Adipocyte (in vitro differentiated cells): ENCODE results near the gene CACNG3.
"Not testable (repeated sequence)": the region's sequence is repeated elsewhere in the genome, so short reads cannot be mapped to it uniquely, and the experiment has no call there.

Source experiments
- DNase-seq: peaks from one replicate; pipeline ENCODE4 v3.0.0-alpha.2; 2015; ENCODE audit warnings: low read depth
- H3K27me3 ChIP-seq: replicated peaks from 2 replicates; pipeline ENCODE4 v1.7.0; 2013; ENCODE audit warnings: mild to moderate bottlenecking, low read length, moderate library complexity; ENCODE audit not compliant: control insufficient read depth, insufficient read depth
- H3K36me3 ChIP-seq: 2 replicates; pipeline ENCODE4 v1.7.0; 2013; ENCODE audit warnings: low read length, mild to moderate bottlenecking, moderate library complexity; ENCODE audit not compliant: control insufficient read depth, insufficient read depth, severe bottlenecking
- H3K4me1 ChIP-seq: 2 replicates; pipeline ENCODE4 v1.7.0; 2013; ENCODE audit warnings: mild to moderate bottlenecking, low read length, moderate library complexity; ENCODE audit not compliant: control insufficient read depth, insufficient read depth
- H3K4me3 ChIP-seq: 2 replicates; pipeline ENCODE4 v1.7.0; 2013; ENCODE audit warnings: mild to moderate bottlenecking, low read length, moderate library complexity
- H3K9ac ChIP-seq: 2 replicates; pipeline ENCODE4 v1.7.0; 2013; ENCODE audit warnings: mild to moderate bottlenecking, low read length, moderate library complexity
- H3K9me3 ChIP-seq: 2 replicates; pipeline ENCODE4 v1.7.0; 2013; ENCODE audit warnings: mild to moderate bottlenecking, low read length, moderate library complexity; ENCODE audit not compliant: control insufficient read depth

CACNG3 gene

DNA sequence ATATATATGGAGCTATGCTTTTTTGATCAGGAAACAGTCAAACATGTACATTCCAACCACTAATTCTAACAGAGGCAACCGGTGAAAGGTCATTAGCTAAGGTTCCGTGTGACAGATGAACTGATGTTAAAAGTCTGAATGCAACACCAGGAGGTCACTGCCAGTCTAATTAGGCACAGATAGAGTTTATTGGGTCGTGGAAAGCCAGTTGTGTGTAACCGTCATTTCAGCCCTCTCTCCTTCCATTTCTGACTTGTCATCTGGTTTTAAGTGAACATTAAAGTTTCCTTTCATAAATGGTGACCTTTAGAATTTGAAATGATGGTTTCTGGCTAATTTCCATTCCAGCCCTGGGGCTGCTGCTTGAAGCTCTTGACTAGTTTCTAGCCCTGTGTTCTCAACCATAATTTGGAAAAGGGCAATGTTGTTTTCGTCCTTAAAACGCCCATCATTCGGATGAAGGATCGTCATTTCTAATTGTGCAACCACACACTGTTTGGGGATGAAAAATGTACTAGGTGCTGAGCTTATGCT is 23.9 kb downstream of the CACNG3 start:
- Histone ChIP-seq H3K4me1 (no peaks in the 10 kb centered on the region), H3K27me3 (no peaks in the 10 kb centered on the region), H3K36me3 (no peaks in the 10 kb centered on the region), H3K9ac (no peak overlapping the region), H3K4me3 (no peak overlapping the region), H3K9me3 (no peaks in the 10 kb centered on the region)
- DNase-seq = no peak

DNA sequence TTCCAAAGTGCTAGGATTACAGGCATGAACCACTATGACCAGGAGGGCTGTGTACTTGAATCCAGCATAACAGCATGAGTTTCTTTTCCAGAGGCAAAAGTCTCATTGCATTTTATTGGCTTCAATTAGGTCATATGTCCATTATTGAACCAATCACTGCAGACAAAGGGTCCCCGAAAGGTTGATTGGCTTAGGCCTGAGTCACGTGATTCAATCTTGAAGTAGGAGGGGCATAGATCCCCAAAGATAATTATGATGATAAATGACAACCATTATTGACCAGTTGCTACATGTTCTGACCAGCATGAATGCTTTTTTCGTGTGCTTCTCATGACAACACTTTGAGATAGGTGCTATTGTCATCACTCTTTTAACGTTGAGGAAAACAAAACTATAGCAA is 25.3 kb downstream of the CACNG3 start:
- Histone ChIP-seq H3K4me1 (no peaks in the 10 kb centered on the region), H3K9me3 (no peaks in the 10 kb centered on the region), H3K4me3 (no peak overlapping the region), H3K36me3 (no peaks in the 10 kb centered on the region), H3K27me3 (no peaks in the 10 kb centered on the region), H3K9ac (no peak overlapping the region)
- no peak for DNase-seq

DNA sequence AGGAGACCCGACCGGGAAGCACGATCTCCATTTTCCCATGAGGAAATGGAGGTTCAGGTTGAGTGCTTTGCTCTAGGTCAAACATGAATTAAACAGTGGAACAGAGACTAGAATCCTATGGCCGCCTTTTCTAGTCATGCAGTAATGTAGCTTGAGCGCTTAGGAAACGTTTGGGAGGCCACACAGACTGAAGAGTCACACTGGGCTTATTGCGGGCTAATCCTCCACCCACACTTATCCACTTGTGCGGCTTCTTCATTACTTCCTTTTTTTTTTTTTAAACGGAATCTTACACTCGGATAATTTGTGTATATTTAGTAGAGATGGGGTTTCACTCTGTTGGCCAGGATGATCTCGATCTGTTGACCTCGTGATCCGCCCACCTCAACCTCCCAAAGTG is 26.0 kb downstream of the CACNG3 start:
- Histone ChIP-seq H3K4me1 (no peaks in the 10 kb centered on the region), H3K4me3 (no peak overlapping the region), H3K27me3 (no peaks in the 10 kb centered on the region), H3K9ac (no peak overlapping the region), H3K36me3 (no peaks in the 10 kb centered on the region), H3K9me3 (no peaks in the 10 kb centered on the region)
- DNase-seq = no peak

DNA sequence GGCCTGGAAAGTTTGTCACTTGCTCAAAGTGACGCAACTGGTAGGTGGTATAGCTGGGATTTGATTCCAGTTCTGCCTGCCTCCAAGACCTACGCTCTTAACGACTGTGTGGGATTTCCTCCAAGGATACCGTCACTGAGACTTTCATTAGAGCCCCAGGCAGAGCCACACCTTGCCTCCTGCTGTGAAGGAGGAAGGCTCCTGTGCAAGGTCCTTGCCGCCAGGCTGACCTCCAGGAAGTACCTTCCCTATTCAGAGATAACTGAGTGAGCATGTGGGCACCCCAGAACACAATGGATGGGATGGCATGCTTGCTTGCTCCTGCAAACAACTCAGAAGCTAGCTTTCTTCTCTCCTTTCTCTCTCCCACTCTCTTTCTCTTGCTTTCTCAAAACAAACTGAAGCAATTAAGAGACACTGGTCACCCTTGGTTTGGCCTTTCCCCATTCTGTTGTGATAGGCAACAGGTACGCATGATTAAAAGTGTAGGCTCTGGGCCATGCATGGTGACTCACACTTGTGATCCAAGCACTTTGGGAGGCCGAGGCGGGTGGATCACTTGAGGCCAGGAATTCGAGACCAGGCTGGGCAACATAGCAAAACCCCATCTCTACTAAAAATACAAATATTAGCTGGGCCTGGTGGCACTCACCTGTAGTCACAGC is 30.7 kb downstream of the CACNG3 start:
- H3K4me3 ChIP-seq = no peak overlapping the region
- no peaks in the 10 kb centered on the region for H3K4me1 ChIP-seq
- peaks cover 3% of the 10 kb centered on the region for H3K27me3 ChIP-seq
- peaks cover 5% of the 10 kb centered on the region for H3K9me3 ChIP-seq
- no peaks in the 10 kb centered on the region for H3K36me3 ChIP-seq
- DNase-seq = no peak
- H3K9ac ChIP-seq = no peak overlapping the region

DNA sequence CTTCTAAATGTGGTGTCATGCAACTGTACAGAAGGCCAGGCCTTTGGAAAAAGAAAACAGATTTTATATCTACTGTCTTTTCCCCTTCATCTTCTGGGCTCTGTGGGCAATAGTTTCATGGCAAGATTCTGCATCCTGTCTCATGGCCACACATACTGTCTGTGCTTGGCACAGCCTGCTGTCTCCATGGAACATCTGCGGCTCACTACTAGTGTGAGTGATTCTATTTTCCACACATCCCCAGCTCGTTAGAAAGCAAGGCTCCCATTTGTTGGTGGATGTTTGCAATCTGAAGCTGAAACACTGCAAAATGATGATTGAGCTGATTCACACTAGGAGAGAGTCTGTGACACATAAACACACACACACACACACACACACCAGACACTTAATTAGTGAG is 32.4 kb downstream of the CACNG3 start:
- no peaks in the 10 kb centered on the region for H3K36me3 ChIP-seq
- H3K4me3 ChIP-seq = no peak overlapping the region
- H3K4me1 ChIP-seq = no peaks in the 10 kb centered on the region
- H3K9ac ChIP-seq = no peak overlapping the region
- H3K9me3 ChIP-seq = peaks cover 5% of the 10 kb centered on the region
- peaks cover 3% of the 10 kb centered on the region for H3K27me3 ChIP-seq
- no peak for DNase-seq

DNA sequence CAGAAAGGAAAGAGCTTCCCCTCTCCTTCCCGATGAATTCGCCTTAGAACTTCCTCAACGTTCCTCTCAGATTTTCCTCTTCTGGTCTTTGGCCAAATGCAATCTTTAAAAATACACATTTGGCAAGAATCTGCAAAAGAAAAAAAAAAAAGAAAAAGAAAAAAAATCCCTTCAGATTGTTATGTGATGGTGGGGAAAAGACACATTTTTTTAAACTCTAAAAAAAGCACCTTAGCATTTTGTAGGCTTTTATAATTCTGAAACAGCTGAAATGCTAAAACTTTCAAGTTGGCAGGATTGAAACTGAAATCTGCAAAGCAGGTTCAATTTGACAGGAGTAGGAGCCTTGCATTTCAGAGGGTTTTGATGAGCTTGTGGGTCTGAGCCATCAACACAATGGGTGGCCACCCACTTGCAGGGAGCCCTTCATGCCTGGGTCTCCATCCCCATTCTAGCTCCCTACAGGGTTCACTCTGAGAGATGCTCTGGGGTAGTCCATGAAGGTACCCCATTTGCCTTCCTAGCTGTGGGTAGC is 33.1 kb downstream of the CACNG3 start:
- H3K4me1 ChIP-seq = no peaks in the 10 kb centered on the region
- no peak for DNase-seq
- no peak overlapping the region for H3K9ac ChIP-seq
- peaks cover 3% of the 10 kb centered on the region for H3K27me3 ChIP-seq
- peaks cover 5% of the 10 kb centered on the region for H3K9me3 ChIP-seq
- H3K36me3 ChIP-seq = no peaks in the 10 kb centered on the region
- H3K4me3 ChIP-seq = no peak overlapping the region

DNA sequence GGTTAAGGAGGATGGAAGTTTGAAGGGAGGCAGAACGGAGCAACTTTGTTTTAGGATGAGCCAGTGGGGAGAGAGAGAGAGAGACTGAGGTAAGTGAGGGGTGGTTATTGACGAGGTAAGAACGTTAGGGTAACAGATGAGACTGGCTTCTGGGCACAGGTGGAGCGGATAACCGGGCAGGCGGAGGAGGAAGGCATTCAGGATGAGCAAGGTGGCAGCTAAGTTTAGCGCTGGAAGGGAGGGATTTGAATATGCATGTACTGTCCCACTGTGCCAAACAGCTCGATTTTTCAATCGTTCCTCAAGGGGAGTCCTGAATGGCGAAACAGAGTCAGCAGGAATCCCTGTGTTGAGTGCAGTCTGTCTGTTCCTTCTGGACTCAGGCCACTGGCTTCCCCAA is 35.8 kb downstream of the CACNG3 start:
- H3K4me3 ChIP-seq = no peak overlapping the region
- H3K36me3 ChIP-seq = no peaks in the 10 kb centered on the region
- no peak overlapping the region for H3K9ac ChIP-seq
- H3K4me1 ChIP-seq = no peaks in the 10 kb centered on the region
- H3K27me3 ChIP-seq = peaks cover 3% of the 10 kb centered on the region
- peaks cover 5% of the 10 kb centered on the region for H3K9me3 ChIP-seq
- no peak for DNase-seq

DNA sequence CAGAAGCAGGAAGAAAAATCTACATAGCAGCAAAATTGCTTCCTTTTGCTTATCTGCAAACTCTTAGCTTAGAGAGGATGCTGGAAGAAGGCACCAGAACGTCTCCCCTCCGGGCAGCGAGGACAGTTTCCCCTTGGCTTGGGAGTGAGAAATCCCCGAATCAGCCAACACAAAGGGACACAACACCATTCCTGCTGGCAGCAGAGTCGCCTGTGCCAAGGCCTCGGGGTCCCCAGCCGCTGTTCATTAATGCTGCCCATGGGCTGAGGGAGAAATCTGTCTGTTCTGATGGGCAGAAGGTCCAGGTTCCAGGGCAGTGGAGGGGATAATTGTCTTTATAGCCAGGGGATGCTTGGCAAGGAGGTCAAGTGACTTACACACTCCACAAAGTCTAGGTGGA is 38.0 kb downstream of the CACNG3 start:
- Histone ChIP-seq H3K27me3 (peaks cover 3% of the 10 kb centered on the region), H3K4me3 (no peak overlapping the region), H3K9ac (no peak overlapping the region), H3K9me3 (peaks cover 5% of the 10 kb centered on the region), H3K36me3 (no peaks in the 10 kb centered on the region), H3K4me1 (no peaks in the 10 kb centered on the region)
- no peak for DNase-seq

DNA sequence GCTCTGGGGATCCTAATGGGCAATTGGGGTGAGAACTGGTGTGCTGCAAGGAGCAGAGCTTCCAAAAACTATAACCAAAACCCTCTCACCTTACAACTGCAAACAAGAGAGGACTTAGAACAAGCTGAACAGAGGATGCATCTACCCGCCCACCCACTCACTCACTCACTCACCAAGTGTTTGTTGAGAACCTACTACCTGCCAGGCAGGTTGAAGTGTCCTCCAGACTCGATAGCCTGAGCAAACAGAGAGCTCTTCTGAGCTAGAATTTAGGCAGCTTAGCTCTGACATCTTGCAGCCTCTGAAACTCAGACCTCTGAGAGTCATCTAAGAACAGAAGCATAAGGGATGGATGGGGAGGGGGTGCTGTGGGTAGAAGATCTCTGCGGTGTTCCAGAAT is 41.2 kb downstream of the CACNG3 start:
- no peak for DNase-seq
- Histone ChIP-seq H3K4me1 (no peaks in the 10 kb centered on the region), H3K27me3 (no peaks in the 10 kb centered on the region), H3K4me3 (no peak overlapping the region), H3K9ac (no peak overlapping the region), H3K9me3 (peaks cover 4% of the 10 kb centered on the region), H3K36me3 (no peaks in the 10 kb centered on the region)

DNA sequence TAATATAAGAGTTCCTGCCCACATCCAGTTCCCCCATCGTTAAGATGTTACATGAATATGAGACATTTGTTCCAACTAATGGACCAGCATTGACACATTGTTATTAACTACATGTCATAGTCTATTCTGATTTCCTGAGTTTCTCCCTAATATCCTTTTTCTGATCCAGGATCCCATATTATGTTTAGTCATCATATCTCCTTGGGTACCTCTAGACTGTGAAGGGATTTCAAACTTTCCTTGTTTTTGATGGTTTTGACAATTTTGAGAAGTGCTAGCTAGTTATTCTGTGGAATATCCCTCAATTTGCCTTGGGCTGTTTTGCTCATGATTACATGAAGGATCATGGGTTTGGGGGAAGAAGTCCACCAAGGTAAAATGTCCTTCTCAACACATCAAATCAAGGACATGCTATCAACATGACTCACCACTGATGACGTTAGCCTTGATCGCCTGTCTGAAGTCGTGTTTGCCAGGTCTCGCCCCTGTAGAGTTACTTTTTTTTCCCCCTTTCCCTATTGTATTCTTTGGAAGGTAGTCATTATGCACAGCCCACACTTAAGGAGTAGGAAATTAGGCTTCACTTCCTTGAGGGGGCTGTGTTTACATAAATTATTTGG is 42.5 kb downstream of the CACNG3 start:
- Histone ChIP-seq H3K9me3 (peaks cover 4% of the 10 kb centered on the region), H3K4me1 (no peaks in the 10 kb centered on the region), H3K27me3 (no peaks in the 10 kb centered on the region), H3K36me3 (no peaks in the 10 kb centered on the region), H3K9ac (no peak overlapping the region), H3K4me3 (no peak overlapping the region)
- no peak for DNase-seq

DNA sequence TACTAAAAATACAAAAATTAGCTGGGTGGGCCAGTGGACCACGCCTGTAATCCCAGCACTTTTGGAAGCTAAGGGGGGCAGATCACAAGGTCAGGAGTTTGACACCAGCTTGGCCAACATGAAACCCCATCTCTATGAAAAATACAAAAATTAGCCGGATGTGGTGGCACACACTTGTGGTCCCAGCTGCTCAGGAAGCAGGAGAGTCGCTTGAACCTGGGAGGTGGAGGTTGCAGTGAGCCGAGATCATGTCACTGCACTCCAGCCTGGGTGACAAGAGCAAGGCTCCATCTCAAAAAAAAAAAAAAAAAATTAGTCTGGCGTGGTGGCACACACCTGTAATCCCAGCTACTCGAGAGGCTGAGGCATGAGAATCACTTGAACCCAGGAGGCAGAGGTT is 44.6 kb downstream of the CACNG3 start:
- not testable (repeated sequence) for H3K9ac ChIP-seq, DNase-seq, H3K27me3 ChIP-seq, H3K36me3 ChIP-seq, H3K4me3 ChIP-seq, H3K9me3 ChIP-seq, H3K4me1 ChIP-seq
